DND-41 (cell line): Measurements from ENCODE around the gene NEDD4.

Source experiments
- CTCF ChIP-seq: IDR thresholded peaks from 2 replicates; pipeline ENCODE4 v1.5.1; 2012; ENCODE audit warnings: borderline replicate concordance, low read length, moderate library complexity, mild to moderate bottlenecking; ENCODE audit not compliant: poor library complexity, severe bottlenecking; ENCODE audit errors: extremely low read depth
- EZH2 ChIP-seq: IDR thresholded peaks from 3 replicates; pipeline ENCODE4 v1.6.1; 2012; ENCODE audit warnings: borderline replicate concordance, low read depth, mild to moderate bottlenecking, moderate library complexity, low read length, inconsistent platforms; ENCODE audit not compliant: severe bottlenecking

GRCh38 chr15:56035166-56035565 lies 41.8 kb upstream of the NEDD4 start:
- TF ChIP-seq CTCF (no peak), EZH2 (no peak)
